Body of pancreas (tissue), 4 donors: ENCODE data around the gene NQO2.
"Not testable (repeated sequence)": the region's sequence is repeated elsewhere in the genome, so short reads cannot be mapped to it uniquely, and the experiment has no call there.

Experiments
- POLR2A ChIP-seq, 3 donors: fragments of 450-650 bp; IDR thresholded peaks; one replicate each; pipeline ENCODE4 v1.6.1; 2016; ENCODE audit warnings: antibody characterized with exemption in 3 of 3, mild to moderate bottlenecking in 2 of 3
- TF ChIP-seq, protein P1 (sequence below), 7 experiments: fragments of 450-650 bp in 4 of 7; fragments of 200-600 bp in 3 of 7; sonication (generic) in 3 of 7; IDR thresholded peaks; one replicate each; pipeline ENCODE4 v1.5.1; 2016 to 2019; ENCODE audit warnings: antibody characterized with exemption in 7 of 7

DNA sequence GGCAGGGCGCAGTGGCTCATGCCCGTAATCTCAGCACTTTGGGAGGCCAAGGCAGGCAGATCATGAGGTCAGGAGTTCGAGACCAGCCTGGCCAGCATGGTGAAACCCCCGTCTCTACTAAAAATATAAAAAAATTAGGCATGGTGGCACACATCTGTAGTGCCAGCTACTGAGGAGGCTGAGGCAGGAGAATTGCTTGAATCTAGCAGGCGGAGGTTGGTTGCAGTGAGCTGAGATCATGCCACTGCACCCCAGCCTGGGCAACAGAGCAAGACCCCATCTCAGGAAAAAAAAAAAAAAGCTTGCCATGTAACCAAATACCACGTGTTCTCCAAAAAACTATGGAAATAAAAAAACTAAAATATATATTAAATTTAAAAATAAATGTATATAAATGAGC, 26.5 kb upstream of the NQO2 start:
- TF ChIP-seq, protein P1, sequence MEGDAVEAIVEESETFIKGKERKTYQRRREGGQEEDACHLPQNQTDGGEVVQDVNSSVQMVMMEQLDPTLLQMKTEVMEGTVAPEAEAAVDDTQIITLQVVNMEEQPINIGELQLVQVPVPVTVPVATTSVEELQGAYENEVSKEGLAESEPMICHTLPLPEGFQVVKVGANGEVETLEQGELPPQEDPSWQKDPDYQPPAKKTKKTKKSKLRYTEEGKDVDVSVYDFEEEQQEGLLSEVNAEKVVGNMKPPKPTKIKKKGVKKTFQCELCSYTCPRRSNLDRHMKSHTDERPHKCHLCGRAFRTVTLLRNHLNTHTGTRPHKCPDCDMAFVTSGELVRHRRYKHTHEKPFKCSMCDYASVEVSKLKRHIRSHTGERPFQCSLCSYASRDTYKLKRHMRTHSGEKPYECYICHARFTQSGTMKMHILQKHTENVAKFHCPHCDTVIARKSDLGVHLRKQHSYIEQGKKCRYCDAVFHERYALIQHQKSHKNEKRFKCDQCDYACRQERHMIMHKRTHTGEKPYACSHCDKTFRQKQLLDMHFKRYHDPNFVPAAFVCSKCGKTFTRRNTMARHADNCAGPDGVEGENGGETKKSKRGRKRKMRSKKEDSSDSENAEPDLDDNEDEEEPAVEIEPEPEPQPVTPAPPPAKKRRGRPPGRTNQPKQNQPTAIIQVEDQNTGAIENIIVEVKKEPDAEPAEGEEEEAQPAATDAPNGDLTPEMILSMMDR (IDR thresholded peaks at IDR 0.05): not testable (repeated sequence)
- not testable (repeated sequence) for TF ChIP-seq POLR2A (IDR thresholded peaks at IDR 0.05)
